ENCODE results near the gene MPL. TPM values are rescaled to one million over a fixed set of nuclear protein-coding genes. Genes with fewer than 3 reads are reported as not detected.
"Not testable (repeated sequence)": the region's sequence is repeated elsewhere in the genome, so short reads cannot be mapped to it uniquely, and the experiment has no call there.

Gene MPL
- total RNA-seq, 8 experiments from 2014 or later, result 0.05 to 0.08 TPM; not detected in 6

DNA sequence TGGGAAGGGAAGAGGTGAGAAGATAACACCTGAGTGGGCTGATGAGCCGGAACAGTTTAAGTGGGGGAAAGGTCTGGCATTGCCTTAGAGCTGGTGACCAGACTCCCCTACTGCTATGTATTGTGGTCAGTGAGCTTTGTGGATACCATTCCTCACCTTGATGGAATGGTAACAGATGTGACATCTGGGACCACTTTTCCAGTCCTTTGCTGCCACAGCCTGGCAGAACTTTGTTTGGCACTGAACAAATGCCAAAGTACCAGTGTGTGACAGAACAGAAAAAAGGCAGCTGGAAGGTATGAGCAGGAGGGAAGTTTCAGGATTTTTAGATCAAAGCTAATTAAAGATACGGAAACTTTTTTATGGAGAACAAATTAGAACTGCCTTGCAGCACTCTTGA is 45.8 kb downstream of the MPL start:
- in situ Hi-C loops (cut with MboI; ENCODE audit: low pct_unique_long_range_greater_than_20kb in 2 of 9, low sequenced_read_pairs in 9 of 9, unreplicated experiment in 9 of 9), result loop anchor here in 2 of 9 experiments (25.0 kb wide), 1 partner anchor 146 kb away; no protein-coding TSS in a partner anchor
- Histone ChIP-seq H3K27ac (no peak overlapping the region), H3K4me1 (replicated peaks in 1 of 2) (peaks cover 7 to 11% of the 10 kb centered on the region in 2 donors), H3K4me3 (no peak overlapping the region)
- ATAC-seq (replicated peaks in 6 of 8), result no peak
- 75 to 100% (median 95%) methylated on average over 1 to 2 of the region's 2 CpGs; no CpG with 5 or more reads in 1 of the 10 experiments for WGBS, 10 experiments

DNA sequence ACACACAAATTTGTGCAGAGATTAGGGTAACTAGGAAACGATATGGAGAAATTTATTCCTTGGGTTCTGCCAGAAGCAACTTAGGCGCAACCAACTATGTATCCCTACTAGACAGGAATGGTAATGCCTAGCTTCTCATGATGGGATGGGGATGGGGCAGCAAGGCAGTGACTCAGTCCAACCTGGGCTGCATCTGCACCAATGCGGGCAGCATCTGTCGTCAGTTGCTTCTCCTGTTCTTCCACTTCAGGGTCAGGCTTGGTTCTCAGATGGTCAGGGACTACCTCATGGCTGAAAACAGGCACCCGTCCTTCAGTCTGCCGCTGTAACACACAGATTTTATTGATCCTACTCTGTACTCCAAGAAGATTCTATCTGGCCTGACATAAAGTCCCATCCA is 49.1 kb downstream of the MPL start:
- in situ Hi-C loops (cut with MboI; ENCODE audit: low pct_unique_long_range_greater_than_20kb in 2 of 9, low sequenced_read_pairs in 9 of 9, unreplicated experiment in 9 of 9), result loop anchor here in 2 of 9 experiments (25.0 kb wide), 1 partner anchor 149 kb away; no protein-coding TSS in a partner anchor

DNA sequence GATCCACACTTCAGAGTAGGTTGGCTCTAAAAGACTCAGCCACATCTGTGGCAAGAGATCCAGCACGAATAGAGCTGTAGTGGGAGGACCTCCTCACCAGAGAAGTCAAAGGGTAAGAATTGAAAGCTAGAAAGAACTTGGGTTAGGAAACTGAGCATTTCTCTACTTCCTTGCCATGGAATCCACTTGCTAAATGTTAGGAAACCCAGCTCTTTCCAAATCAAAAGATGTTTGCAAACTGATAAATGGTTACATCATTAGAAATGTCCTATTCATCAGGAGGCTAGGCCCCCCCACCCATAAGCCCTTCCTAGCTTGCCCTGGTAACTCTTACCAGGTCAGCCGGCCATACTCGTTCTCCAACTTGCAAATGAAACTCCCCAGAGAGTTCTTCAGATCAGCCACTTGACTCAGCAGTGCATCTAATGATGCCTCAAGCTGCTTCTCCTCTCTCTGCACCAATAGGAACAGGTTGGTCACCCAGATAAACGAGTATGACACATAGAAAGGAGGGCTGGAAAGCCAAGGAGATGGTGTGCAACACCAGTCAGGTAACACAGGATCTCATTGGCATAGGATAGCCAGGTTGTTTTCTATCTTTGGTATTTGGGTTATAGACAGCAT is 50.5 kb downstream of the MPL start:
- Histone ChIP-seq H3K4me3 (peak overlapping the region; percentile 66 to 87 (median 84)), H3K4me1 (replicated peaks in 1 of 2) (peaks cover 20 to 22% of the 10 kb centered on the region in 2 donors), H3K27ac (peak overlapping the region; percentile 94 to 99)
- in situ Hi-C loops (cut with MboI; ENCODE audit: low pct_unique_long_range_greater_than_20kb in 2 of 9, low sequenced_read_pairs in 9 of 9, unreplicated experiment in 9 of 9), result loop anchor here in 2 of 9 experiments (25.0 kb wide), 1 partner anchor 151 kb away; no protein-coding TSS in a partner anchor
- 20 to 100% (median 69%) methylated on average over 1 to 3 of the region's 4 CpGs for WGBS, 10 experiments
- ATAC-seq (replicated peaks in 6 of 8), result no peak

More for the DNA sequence above, 49.1 kb downstream of the MPL start:
- ATAC-seq (replicated peaks in 6 of 8), result no peak
- Histone ChIP-seq H3K4me1 (replicated peaks in 1 of 2) (peaks cover 20 to 22% of the 10 kb centered on the region in 2 donors), H3K27ac (no peak overlapping the region), H3K4me3 (no peak overlapping the region)
- WGBS, 10 experiments, result 87 to 100% (median 98%) methylated on average over 1 to 6 of the region's 6 CpGs; no CpG with 5 or more reads in 2 of the 10 experiments

- no peak for ATAC-seq (replicated peaks in 6 of 8)
- Histone ChIP-seq H3K27ac (peak overlapping the region; percentile 94 to 99), H3K4me1 (replicated peaks in 1 of 2) (peaks cover 20 to 22% of the 10 kb centered on the region in 2 donors), H3K4me3 (peak overlapping the region; percentile 66 to 87 (median 84))
- in situ Hi-C loops (cut with MboI; ENCODE audit: low pct_unique_long_range_greater_than_20kb in 2 of 9, low sequenced_read_pairs in 9 of 9, unreplicated experiment in 9 of 9), result loop anchor here in 2 of 9 experiments (25.0 kb wide), 1 partner anchor 151 kb away; no protein-coding TSS in a partner anchor
- 0 to 60% (median 40%) methylated on average over 1 to 3 of the region's 3 CpGs; no CpG with 5 or more reads in 3 of the 10 experiments for WGBS, 10 experiments
These were observed 51.0 kb downstream of the MPL start for GRCh38 chr1:43388613-43389012.

GRCh38 chr1:43389326-43390313 is 52.0 kb downstream of the MPL start, which contains the start of the genes MED8 and SZT2:
Gene MED8 (minus strand): TSS chr1:43389800. CDS start chr1:43389764, 36 bp downstream.
Gene SZT2 (plus strand): TSS chr1:43389899. CDS start chr1:43389969, 70 bp downstream.
- peaks cover 20 to 22% of the 10 kb centered on the region in 2 donors for H3K4me1 ChIP-seq (replicated peaks in 1 of 2)
- ATAC-seq (replicated peaks in 6 of 8), result peak; percentile 93 to 98 (median 96)
- WGBS, 10 experiments, result 0 to 13% (median 1%) methylated on average over 1 to 28 of the region's 65 CpGs; no CpG with 5 or more reads in 2 of the 10 experiments
- in situ Hi-C loops (cut with MboI; ENCODE audit: low pct_unique_long_range_greater_than_20kb in 2 of 9, low sequenced_read_pairs in 9 of 9, unreplicated experiment in 9 of 9), result loop anchor here in 2 of 9 experiments (25.0 kb wide), 1 partner anchor 152 kb away; no protein-coding TSS in a partner anchor
- peak within 1 kb of the TSS; percentile 94 to 99 for H3K27ac ChIP-seq
- peak within 1 kb of the TSS; percentile 66 to 87 (median 84) for H3K4me3 ChIP-seq

DNA sequence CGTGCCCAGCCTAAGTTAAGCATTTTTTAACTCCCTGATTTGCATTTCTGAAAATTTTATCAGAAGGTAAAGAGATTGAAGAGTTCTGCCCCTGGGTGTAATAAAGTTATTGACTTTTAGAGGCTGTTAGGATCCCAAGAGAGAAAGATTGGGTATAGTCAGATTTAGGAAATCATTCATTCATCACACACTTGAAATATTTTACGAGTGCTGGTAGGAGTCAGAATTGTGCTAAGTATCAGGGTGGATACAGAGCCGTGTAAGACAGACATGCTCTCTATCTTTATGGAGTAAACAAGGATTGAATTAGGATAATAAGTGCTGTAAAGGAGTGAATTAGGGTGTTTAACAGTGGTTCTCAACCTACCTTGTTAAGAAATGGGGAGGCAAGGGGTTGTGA is 55.1 kb downstream of the MPL start:
- WGBS, 10 experiments, result 40 to 100% (median 88%) methylated on average over 1 to 3 of the region's 3 CpGs; no CpG with 5 or more reads in 2 of the 10 experiments
- Histone ChIP-seq H3K4me1 (replicated peaks in 1 of 2) (peaks cover 18 to 20% of the 10 kb centered on the region in 2 donors), H3K4me3 (no peak overlapping the region), H3K27ac (no peak overlapping the region)
- in situ Hi-C loops (cut with MboI; ENCODE audit: low pct_unique_long_range_greater_than_20kb in 2 of 9, low sequenced_read_pairs in 9 of 9, unreplicated experiment in 9 of 9), result loop anchor here in 2 of 9 experiments (25.0 kb wide), 1 partner anchor 155 kb away; no protein-coding TSS in a partner anchor
- no peak for ATAC-seq (replicated peaks in 6 of 8)

- Histone ChIP-seq H3K4me1 (replicated peaks in 1 of 2) (peaks cover 5 to 7% of the 10 kb centered on the region in 2 donors), H3K27ac (no peak overlapping the region), H3K4me3 (no peak overlapping the region)
- no peak for ATAC-seq (replicated peaks in 6 of 8)
- 80 to 97% (median 93%) methylated on average over 1 to 4 of the region's 4 CpGs; no CpG with 5 or more reads in 2 of the 10 experiments for WGBS, 10 experiments
- in situ Hi-C loops (cut with MboI; ENCODE audit: low pct_unique_long_range_greater_than_20kb in 2 of 9, low sequenced_read_pairs in 9 of 9, unreplicated experiment in 9 of 9), result loop anchor here in 2 of 9 experiments (25.0 kb wide), 1 partner anchor 158 kb away; no protein-coding TSS in a partner anchor
These were observed 57.9 kb downstream of the MPL start for GRCh38 chr1:43395523-43395922.

- H3K4me1 ChIP-seq (replicated peaks in 1 of 2), result peaks cover 0 to 2% of the 10 kb centered on the region in 2 donors
- in situ Hi-C loops (cut with MboI; ENCODE audit: low pct_unique_long_range_greater_than_20kb in 2 of 9, low sequenced_read_pairs in 9 of 9, unreplicated experiment in 9 of 9), result loop anchor here in 2 of 9 experiments (25.0 kb wide), 1 partner anchor 159 kb away; no protein-coding TSS in a partner anchor
- no peak overlapping the region for H3K4me3 ChIP-seq
- H3K27ac ChIP-seq, result no peak overlapping the region
- ATAC-seq (replicated peaks in 6 of 8), result no peak
- WGBS, 10 experiments, result 0 to 94% (median 82%) methylated on average over 1 of the region's 1 CpG
These were observed 58.4 kb downstream of the MPL start for GRCh38 chr1:43396059-43396458.

- ATAC-seq (replicated peaks in 6 of 8), result no peak
- no peaks in the 10 kb centered on the region for H3K4me1 ChIP-seq (replicated peaks in 1 of 2)
- H3K4me3 ChIP-seq, result no peak overlapping the region
- in situ Hi-C loops (cut with MboI; ENCODE audit: low pct_unique_long_range_greater_than_20kb in 2 of 9, low sequenced_read_pairs in 9 of 9, unreplicated experiment in 9 of 9), result loop anchor here in 2 of 9 experiments (25.0 kb wide), 1 partner anchor 161 kb away; no protein-coding TSS in a partner anchor
- WGBS, 10 experiments, result 82 to 100% (median 100%) methylated on average over 1 to 3 of the region's 3 CpGs; no CpG with 5 or more reads in 1 of the 10 experiments
- no peak overlapping the region for H3K27ac ChIP-seq
These were observed 60.6 kb downstream of the MPL start for GRCh38 chr1:43398227-43398626.

DNA sequence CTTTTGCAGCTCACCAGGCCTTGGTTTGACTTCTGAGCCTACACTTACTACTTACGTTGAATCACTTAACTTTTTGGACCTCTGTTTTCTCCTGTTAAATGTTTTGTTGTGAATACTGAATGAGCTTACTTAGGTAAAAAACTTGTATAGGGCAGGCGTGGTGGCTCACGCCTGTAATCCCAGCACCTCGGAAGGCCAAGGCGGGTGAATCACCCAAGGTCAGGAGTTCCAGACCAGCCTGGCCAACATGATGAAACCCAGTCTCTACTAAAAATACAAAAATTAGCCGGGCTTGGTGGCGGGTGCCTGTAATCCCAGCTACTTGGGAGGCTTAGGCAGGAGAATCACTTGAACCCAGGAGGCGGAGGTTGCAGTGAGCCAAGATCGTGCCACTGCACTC is 62.8 kb downstream of the MPL start:
- H3K4me1 ChIP-seq (replicated peaks in 1 of 2); ATAC-seq (replicated peaks in 6 of 8); H3K27ac ChIP-seq; H3K4me3 ChIP-seq: not testable (repeated sequence)
- in situ Hi-C loops (cut with MboI; ENCODE audit: low pct_unique_long_range_greater_than_20kb in 2 of 9, low sequenced_read_pairs in 9 of 9, unreplicated experiment in 9 of 9), result loop anchor here in 4 of 9 experiments (25.0 kb wide), 1 partner anchor 163 kb away; no protein-coding TSS in a partner anchor
- 90 to 100% (median 97%) methylated on average over 1 to 8 of the region's 9 CpGs for WGBS, 10 experiments

GRCh38 chr1:43402089-43402865 is 64.7 kb downstream of the MPL start:
- no peak for ATAC-seq (replicated peaks in 6 of 8)
- in situ Hi-C loops (cut with MboI; ENCODE audit: low pct_unique_long_range_greater_than_20kb in 2 of 9, low sequenced_read_pairs in 9 of 9, unreplicated experiment in 9 of 9), result loop anchor here in 4 of 9 experiments (25.0 kb wide), 1 partner anchor 165 kb away; no protein-coding TSS in a partner anchor
- WGBS, 10 experiments, result 36 to 98% (median 86%) methylated on average over 1 to 6 of the region's 6 CpGs
- Histone ChIP-seq H3K4me3 (no peak overlapping the region), H3K27ac (no peak overlapping the region), H3K4me1 (replicated peaks in 1 of 2) (no peaks in the 10 kb centered on the region)

Measured in motor neuron (in vitro differentiated cells).